Trophoblast cell (in vitro differentiated cells and primary cell): ENCODE data around the gene STAT5A.
A peak's percentile ranks its signal among the peaks of the same experiment; 100 is the strongest.

Source experiments
- DNase-seq, 2 donors: peaks; one replicate each; pipeline ENCODE4 v3.0.0-alpha.2; 2016
- H2AFZ ChIP-seq: 2 replicates; pipeline ENCODE4 v1.6.1; 2013; ENCODE audit warnings: low read length, moderate library complexity, mild to moderate bottlenecking; ENCODE audit not compliant: insufficient read depth, poor library complexity
- H2AK5ac ChIP-seq: 2 replicates; pipeline ENCODE4 v1.6.1; 2013; ENCODE audit warnings: mild to moderate bottlenecking, low read length
- H2BK120ac ChIP-seq: 2 replicates; pipeline ENCODE4 v1.6.1; 2013; ENCODE audit warnings: low read length, mild to moderate bottlenecking, moderate library complexity; ENCODE audit not compliant: insufficient read depth, poor library complexity
- H2BK12ac ChIP-seq: 2 replicates; pipeline ENCODE4 v1.6.1; 2013; ENCODE audit warnings: mild to moderate bottlenecking, low read length, moderate library complexity
- H2BK5ac ChIP-seq: 2 replicates; pipeline ENCODE4 v1.6.1; 2013; ENCODE audit warnings: low read length, low read depth, moderate library complexity, mild to moderate bottlenecking; ENCODE audit not compliant: poor library complexity
- H3K14ac ChIP-seq: 2 replicates; pipeline ENCODE4 v1.6.1; 2013; ENCODE audit warnings: mild to moderate bottlenecking, low read length
- H3K18ac ChIP-seq: 2 replicates; pipeline ENCODE4 v1.6.1; 2013; ENCODE audit warnings: mild to moderate bottlenecking, low read length
- H3K23ac ChIP-seq: 2 replicates; pipeline ENCODE4 v1.6.1; 2013; ENCODE audit warnings: low read length
- H3K27ac ChIP-seq: 2 replicates; pipeline ENCODE4 v1.5.1; 2013; ENCODE audit warnings: low read depth, mild to moderate bottlenecking, inconsistent platforms, low read length, moderate library complexity
- H3K27me3 ChIP-seq: 2 replicates; pipeline ENCODE4 v1.6.1; 2013; ENCODE audit warnings: inconsistent platforms, mild to moderate bottlenecking, low read length, moderate library complexity; ENCODE audit not compliant: insufficient read depth
- H3K36me3 ChIP-seq, 2 experiments: 1 replicate in 1 of 2; 2 replicates in 1 of 2; pipeline ENCODE4 v1.6.1; 2013; ENCODE audit warnings: low read length in 2 of 2, mild to moderate bottlenecking in 2 of 2, moderate library complexity in 1 of 2; ENCODE audit not compliant: insufficient read depth in 2 of 2, control insufficient read depth in 1 of 2
- H3K4ac ChIP-seq: 2 replicates; pipeline ENCODE4 v1.6.1; 2013; ENCODE audit warnings: low read depth, mild to moderate bottlenecking, low read length, moderate library complexity
- H3K4me1 ChIP-seq, 2 experiments: 1 replicate in 1 of 2; 2 replicates in 1 of 2; pipeline ENCODE4 v1.6.1; 2013; ENCODE audit warnings: low read length in 2 of 2, mild to moderate bottlenecking in 2 of 2, moderate library complexity in 1 of 2; ENCODE audit not compliant: insufficient read depth in 2 of 2, control insufficient read depth in 1 of 2
- H3K4me2 ChIP-seq: 2 replicates; pipeline ENCODE4 v1.6.1; 2013; ENCODE audit warnings: inconsistent platforms, mild to moderate bottlenecking, low read length, moderate library complexity
- H3K4me3 ChIP-seq: 2 replicates; pipeline ENCODE4 v1.5.1; 2013; ENCODE audit warnings: mild to moderate bottlenecking, low read depth, low read length, inconsistent platforms
- H3K79me1 ChIP-seq: one replicate; pipeline ENCODE4 v1.6.1; 2013; ENCODE audit warnings: low read length
- H3K79me2 ChIP-seq: 2 replicates; pipeline ENCODE4 v1.6.1; 2013; ENCODE audit warnings: low read length, mild to moderate bottlenecking; ENCODE audit not compliant: control insufficient read depth, insufficient read depth, poor library complexity
- H3K9ac ChIP-seq: 2 replicates; pipeline ENCODE4 v1.6.1; 2013; ENCODE audit warnings: mild to moderate bottlenecking, low read length
- H3K9me3 ChIP-seq: 2 replicates; pipeline ENCODE4 v1.6.1; 2013; ENCODE audit warnings: low read depth, mild to moderate bottlenecking, control low read depth, inconsistent platforms, low read length; ENCODE audit not compliant: insufficient read depth
- H4K12ac ChIP-seq: 2 replicates; pipeline ENCODE4 v1.6.1; 2013; ENCODE audit warnings: low read depth, mild to moderate bottlenecking, low read length, moderate library complexity
- H4K8ac ChIP-seq: 2 replicates; pipeline ENCODE4 v1.6.1; 2013; ENCODE audit warnings: low read depth, mild to moderate bottlenecking, low read length, moderate library complexity
- H4K91ac ChIP-seq: one replicate; pipeline ENCODE4 v1.6.1; 2013; ENCODE audit warnings: low read depth, mild to moderate bottlenecking, low read length, moderate library complexity
- WGBS: extraction: QIAGEN DNeasy Blood & Tissue Kit; methylation state at CpG from one replicate; pipeline ENCODE4 v1.1.7; 2013; ENCODE audit warnings: missing lambda C conversion rate; ENCODE audit not compliant: insufficient read length, insufficient coverage; ENCODE audit errors: extremely low coverage; 5-methylcytosine and 5-hydroxymethylcytosine counted together

STAT5A gene

DNA sequence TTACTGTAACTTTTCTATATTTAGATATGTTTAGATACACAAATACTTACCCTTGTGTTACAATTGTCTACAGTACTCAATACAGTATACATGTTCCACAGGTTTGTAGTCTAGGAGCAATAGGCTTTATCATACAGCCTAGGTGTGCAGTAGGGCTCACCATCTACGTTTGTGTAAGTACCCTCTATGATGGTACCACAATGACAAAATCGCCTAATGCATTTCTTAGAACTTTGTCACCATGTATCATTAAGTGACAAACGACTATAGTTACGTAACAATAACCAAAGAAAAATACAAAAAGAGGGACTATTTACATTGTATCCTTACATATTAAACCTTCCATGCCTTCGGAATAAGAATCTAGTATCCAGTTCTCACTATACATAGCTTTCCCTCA, 20.1 kb upstream of the STAT5A start:
- Histone ChIP-seq H2AK5ac (no peak overlapping the region), H3K27me3 (no peaks in the 10 kb centered on the region), H4K12ac (no peak overlapping the region), H3K14ac (no peak overlapping the region), H3K4ac (no peak overlapping the region), H2BK5ac (no peak overlapping the region), H3K4me1 (peaks cover 0 to 2% of the 10 kb centered on the region in 2 experiments), H3K36me3 (no peaks in the 10 kb centered on the region), H3K79me1 (no peaks in the 10 kb centered on the region), H3K27ac (no peak overlapping the region), H4K91ac (no peak overlapping the region), H2BK12ac (no peak overlapping the region), H3K4me2 (no peak overlapping the region), H3K18ac (no peak overlapping the region), H2BK120ac (no peak overlapping the region), H3K79me2 (no peaks in the 10 kb centered on the region), H4K8ac (no peak overlapping the region), H3K4me3 (no peak overlapping the region), H3K9me3 (no peaks in the 10 kb centered on the region), H3K23ac (no peak overlapping the region), H2AFZ (no peak overlapping the region), H3K9ac (no peak overlapping the region)
- WGBS: no CpG with 5 or more reads among the region's 5 CpGs
- DNase-seq: peak in 1 of 2 donors; percentile 77

DNA sequence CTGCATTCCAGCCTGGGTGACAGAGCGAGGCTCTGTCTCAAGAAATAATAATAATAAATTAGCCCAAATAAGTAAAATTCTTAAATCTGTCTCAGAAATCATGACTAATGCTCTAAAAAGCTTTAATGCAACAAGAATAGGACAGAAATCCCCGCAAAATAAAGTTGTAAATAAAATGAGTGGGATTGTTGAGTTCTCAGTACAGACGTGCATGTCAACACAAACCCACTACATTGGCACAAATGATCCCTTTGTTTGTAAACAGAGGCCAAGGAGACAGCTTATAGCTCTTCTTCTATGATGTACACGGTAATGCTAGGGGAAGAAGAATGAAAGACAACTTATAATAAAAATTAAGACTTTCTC, 18.1 kb upstream of the STAT5A start:
- peaks cover 0 to 2% of the 10 kb centered on the region in 2 experiments for H3K4me1 ChIP-seq
- no peaks in the 10 kb centered on the region for H3K79me2 ChIP-seq
- no peaks in the 10 kb centered on the region for H3K79me1 ChIP-seq
- no peak overlapping the region for H3K14ac ChIP-seq
- no peak overlapping the region for H4K12ac ChIP-seq
- no peaks in the 10 kb centered on the region for H3K9me3 ChIP-seq
- no peak overlapping the region for H3K4ac ChIP-seq
- no peak overlapping the region for H3K9ac ChIP-seq
- H3K4me2 ChIP-seq: no peak overlapping the region
- no peak overlapping the region for H3K18ac ChIP-seq
- no peaks in the 10 kb centered on the region for H3K36me3 ChIP-seq
- H4K91ac ChIP-seq: no peak overlapping the region
- no peak overlapping the region for H2AK5ac ChIP-seq
- no peak overlapping the region for H3K23ac ChIP-seq
- H2AFZ ChIP-seq: no peak overlapping the region
- no peak overlapping the region for H2BK120ac ChIP-seq
- no CpG with 5 or more reads among the region's 4 CpGs for WGBS
- no peak overlapping the region for H3K4me3 ChIP-seq
- no peak for DNase-seq
- no peak overlapping the region for H3K27ac ChIP-seq
- no peak overlapping the region for H2BK5ac ChIP-seq
- H3K27me3 ChIP-seq: no peaks in the 10 kb centered on the region
- no peak overlapping the region for H4K8ac ChIP-seq
- no peak overlapping the region for H2BK12ac ChIP-seq

- H3K27me3 ChIP-seq: no peaks in the 10 kb centered on the region
- DNase-seq: no peak
- no peaks in the 10 kb centered on the region for H3K79me1 ChIP-seq
- H3K79me2 ChIP-seq: no peaks in the 10 kb centered on the region
- no peak overlapping the region for H3K14ac ChIP-seq
- H3K4me1 ChIP-seq: peaks cover 0 to 2% of the 10 kb centered on the region in 2 experiments
- no peak overlapping the region for H4K8ac ChIP-seq
- no peak overlapping the region for H3K4me3 ChIP-seq
- H2BK5ac ChIP-seq: no peak overlapping the region
- H2BK12ac ChIP-seq: no peak overlapping the region
- no peak overlapping the region for H4K91ac ChIP-seq
- no peaks in the 10 kb centered on the region for H3K36me3 ChIP-seq
- no peak overlapping the region for H3K23ac ChIP-seq
- H3K9ac ChIP-seq: no peak overlapping the region
- H3K27ac ChIP-seq: no peak overlapping the region
- no peak overlapping the region for H4K12ac ChIP-seq
- H2AK5ac ChIP-seq: no peak overlapping the region
- WGBS: no CpG with 5 or more reads among the region's 6 CpGs
- H3K4ac ChIP-seq: no peak overlapping the region
- H3K18ac ChIP-seq: no peak overlapping the region
- H2BK120ac ChIP-seq: no peak overlapping the region
- H3K4me2 ChIP-seq: no peak overlapping the region
- no peaks in the 10 kb centered on the region for H3K9me3 ChIP-seq
- H2AFZ ChIP-seq: no peak overlapping the region
These were observed 17.7 kb upstream of the STAT5A start for GRCh38 chr17:42270596-42270995.

DNA sequence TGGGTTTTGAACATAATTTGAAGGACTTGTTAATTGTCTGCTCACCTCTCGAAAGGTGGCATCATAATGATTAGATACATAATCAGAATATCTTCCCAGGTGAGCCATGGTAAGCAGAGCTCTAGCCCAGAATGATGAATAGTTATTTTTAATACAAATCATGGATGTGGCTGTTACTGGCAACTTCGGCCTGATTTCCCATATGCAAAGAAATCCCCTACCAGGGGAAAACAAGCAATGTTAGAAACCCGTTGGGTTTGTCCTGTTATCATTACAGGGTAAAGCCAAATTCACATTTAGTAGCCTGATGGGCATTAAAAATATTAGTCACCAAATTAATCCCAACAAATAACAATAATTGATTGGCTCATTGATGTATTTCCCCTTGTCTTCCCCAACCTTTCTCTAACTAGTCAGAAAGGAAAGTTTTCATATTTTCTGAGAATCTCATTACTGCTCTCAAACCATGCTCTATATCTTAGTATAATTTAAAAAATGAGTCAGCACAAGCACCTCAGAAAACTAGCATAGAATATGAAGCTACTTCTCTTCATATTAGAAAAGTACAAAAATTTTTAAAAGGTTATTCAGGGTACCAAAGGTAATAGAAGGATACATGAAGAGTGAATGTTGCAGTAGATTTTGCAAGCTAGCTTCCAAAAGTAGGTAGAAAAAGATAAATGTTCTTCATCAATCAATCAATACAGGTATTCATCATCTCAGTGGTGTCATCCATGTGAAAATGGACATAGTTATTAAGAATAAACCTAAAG, 17.1 kb upstream of the STAT5A start:
- Histone ChIP-seq H3K18ac (no peak overlapping the region), H3K36me3 (no peaks in the 10 kb centered on the region), H3K14ac (no peak overlapping the region), H4K8ac (no peak overlapping the region), H3K9me3 (no peaks in the 10 kb centered on the region), H4K12ac (no peak overlapping the region), H3K4me3 (no peak overlapping the region), H2AFZ (no peak overlapping the region), H3K23ac (no peak overlapping the region), H2AK5ac (no peak overlapping the region), H3K4ac (no peak overlapping the region), H3K79me1 (peaks cover 5% of the 10 kb centered on the region), H2BK120ac (no peak overlapping the region), H3K79me2 (peaks cover 3% of the 10 kb centered on the region), H3K4me2 (no peak overlapping the region), H3K27me3 (no peaks in the 10 kb centered on the region), H3K4me1 (peaks cover 0 to 2% of the 10 kb centered on the region in 2 experiments), H3K9ac (no peak overlapping the region), H4K91ac (no peak overlapping the region), H2BK5ac (no peak overlapping the region), H2BK12ac (no peak overlapping the region), H3K27ac (no peak overlapping the region)
- no CpG with 5 or more reads among the region's 3 CpGs for WGBS
- no peak for DNase-seq
